ENCODE results near the gene ALDH5A1. TPM values are rescaled to one million over a fixed set of nuclear protein-coding genes. Genes with fewer than 3 reads are reported as not detected.

ALDH5A1 gene
- total and polyA plus RNA-seq, 10 of the 15 experiments (the other 5 are each of a cell fraction or from before 2014, with no cell fraction given) = 2.6 to 13.8 (median 9.3) TPM

DNA sequence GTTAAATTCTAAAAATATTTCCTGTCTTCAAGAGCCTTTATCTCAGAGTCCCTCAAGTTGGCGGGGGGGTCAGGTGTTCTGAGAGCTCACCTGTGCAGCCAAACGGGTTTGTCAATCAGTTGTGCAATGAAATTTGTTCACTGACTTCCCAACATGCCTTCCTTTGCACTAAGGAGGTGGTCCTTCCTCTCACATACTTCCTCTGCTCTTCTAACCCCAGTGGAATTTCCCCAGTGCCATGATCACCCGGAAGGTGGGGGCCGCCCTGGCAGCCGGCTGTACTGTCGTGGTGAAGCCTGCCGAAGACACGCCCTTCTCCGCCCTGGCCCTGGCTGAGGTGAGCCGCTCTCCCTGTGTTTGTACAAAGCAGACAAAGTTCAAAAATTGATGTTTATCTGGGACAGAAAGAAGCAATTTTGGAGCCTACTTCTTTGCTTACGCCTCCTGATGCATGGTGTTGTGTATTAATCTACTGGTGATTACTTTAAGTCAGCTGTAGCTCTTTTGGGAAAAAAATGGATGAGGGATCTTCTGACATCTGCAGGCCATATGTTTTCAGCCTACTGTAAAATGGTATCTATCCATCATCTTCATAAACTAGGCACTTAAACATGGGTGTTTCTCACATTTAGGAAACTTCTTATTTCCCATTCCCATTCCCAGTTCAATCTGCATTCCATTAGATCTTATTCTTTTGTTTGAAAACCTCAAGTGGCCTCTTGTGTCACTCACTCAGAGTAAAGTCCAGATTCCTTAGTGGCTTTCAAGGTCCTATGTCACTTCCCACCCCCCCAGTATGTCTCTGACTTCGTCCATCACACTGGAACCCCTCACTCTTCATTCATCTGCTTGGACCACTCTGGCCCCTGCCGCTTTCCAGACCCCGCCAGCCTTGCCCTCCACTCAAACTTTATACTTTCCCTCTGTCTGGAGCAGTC is 10.1 kb downstream of the ALDH5A1 start:
- no peak for DNase-seq (ENCODE audit: low read depth, low spot score)
- ChIA-PET CTCF (no interaction called here), RAD21 (ENCODE audit: unreplicated experiment) (no interaction called here)

More for the DNA sequence above, 10.1 kb downstream of the ALDH5A1 start:
- in situ Hi-C loops (cut with MboI) (no loop called here), intact Hi-C loops (cut with micrococcal nuclease; ENCODE audit: unreplicated experiment) (no loop called here)
- POLR2A ChIA-PET = no interaction called here
- no peak overlapping the region for H3K27ac ChIP-seq (ENCODE audit: control insufficient read depth, insufficient read depth)
- FAIRE-seq (no peak), ATAC-seq (no peak)
- no peak overlapping the region for H2AFZ ChIP-seq (ENCODE audit: control insufficient read depth, low read depth, low read length)
- TF ChIP-seq TCF12 (IDR thresholded peaks at IDR 0.05; ENCODE audit: low read depth, low read length) (no peak), MTA3 (IDR thresholded peaks at IDR 0.05; ENCODE audit: borderline replicate concordance, low read length) (no peak), BACH1 (IDR thresholded peaks at IDR 0.05; ENCODE audit: borderline replicate concordance) (no peak), EED (IDR thresholded peaks at IDR 0.05; ENCODE audit: low read depth) (no peak), CHD1 (IDR thresholded peaks at IDR 0.05; ENCODE audit: low read depth, low read length) (no peak), RAD21 (IDR thresholded peaks at IDR 0.05; ENCODE audit: insufficient read depth, low read depth, low read length) (no peak), ZBTB40 (IDR thresholded peaks at IDR 0.05; ENCODE audit: borderline replicate concordance) (no peak)
- H3K27me3 ChIP-seq (replicated peaks in 1 of 2; ENCODE audit: control insufficient read depth in 2 of 2, insufficient read depth in 2 of 2, low read length in 1 of 2) = no peaks in the 10 kb centered on the region
- no peak overlapping the region for H3K4me2 ChIP-seq (ENCODE audit: control insufficient read depth, insufficient read depth)
- no peak overlapping the region for H3K4me3 ChIP-seq
- no peaks in the 10 kb centered on the region for H3K79me2 ChIP-seq (ENCODE audit: control insufficient read depth, insufficient read depth, low read length)
- SMC1A ChIA-PET (ENCODE audit: uncharacterized antibody, unreplicated experiment) = interaction anchor here (1.5 kb wide), 1 partner anchor 12 kb away, joined by 4 read pairs; no protein-coding TSS in a partner anchor
- H3K36me3 ChIP-seq (ENCODE audit: control insufficient read depth in 2 of 2, insufficient read depth in 2 of 2, low read length in 1 of 2) = no peaks in the 10 kb centered on the region
- 83% methylated on average over 11 of the region's 14 CpGs for WGBS (ENCODE audit: insufficient coverage, insufficient replicate concordance, low lambda C conversion rate, missing lambda C conversion rate)
- H4K20me1 ChIP-seq (ENCODE audit: control insufficient read depth, insufficient read depth) = no peaks in the 10 kb centered on the region
- no peaks in the 10 kb centered on the region for H3K9me3 ChIP-seq (replicated peaks; ENCODE audit: control insufficient read depth, insufficient read depth, low read length)
- H3K4me1 ChIP-seq (ENCODE audit: control insufficient read depth, insufficient read depth, low read length) = no peaks in the 10 kb centered on the region
- no peak overlapping the region for H3K9ac ChIP-seq (ENCODE audit: control insufficient read depth, insufficient read depth, low read length)
- no TSS peak for BruUV-seq (replicated peaks)
